Hematopoietic multipotent progenitor cell treated with erythropoietin and hydrocortisone succinate and interleukin-3 and kit ligand, for 17 days (in vitro differentiated cells): Measurements from ENCODE around the gene CSF1.
A peak's percentile ranks its signal among the peaks of the same experiment; 100 is the strongest.
"Not testable (repeated sequence)": the region's sequence is repeated elsewhere in the genome, so short reads cannot be mapped to it uniquely, and the experiment has no call there.

Source experiments
- DNase-seq: peaks from one replicate; pipeline ENCODE4 v3.0.0-alpha.2; 2015; ENCODE audit warnings: low spot score

CSF1 gene, protein sequence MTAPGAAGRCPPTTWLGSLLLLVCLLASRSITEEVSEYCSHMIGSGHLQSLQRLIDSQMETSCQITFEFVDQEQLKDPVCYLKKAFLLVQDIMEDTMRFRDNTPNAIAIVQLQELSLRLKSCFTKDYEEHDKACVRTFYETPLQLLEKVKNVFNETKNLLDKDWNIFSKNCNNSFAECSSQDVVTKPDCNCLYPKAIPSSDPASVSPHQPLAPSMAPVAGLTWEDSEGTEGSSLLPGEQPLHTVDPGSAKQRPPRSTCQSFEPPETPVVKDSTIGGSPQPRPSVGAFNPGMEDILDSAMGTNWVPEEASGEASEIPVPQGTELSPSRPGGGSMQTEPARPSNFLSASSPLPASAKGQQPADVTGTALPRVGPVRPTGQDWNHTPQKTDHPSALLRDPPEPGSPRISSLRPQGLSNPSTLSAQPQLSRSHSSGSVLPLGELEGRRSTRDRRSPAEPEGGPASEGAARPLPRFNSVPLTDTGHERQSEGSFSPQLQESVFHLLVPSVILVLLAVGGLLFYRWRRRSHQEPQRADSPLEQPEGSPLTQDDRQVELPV

GRCh38 chr1:109910123-109910962 lies at the start of gene CSF1:
Gene CSF1 (plus strand): TSS chr1:109910849. CDS start chr1:109911024, 175 bp downstream.
- DNase-seq: peak; percentile 14

DNA sequence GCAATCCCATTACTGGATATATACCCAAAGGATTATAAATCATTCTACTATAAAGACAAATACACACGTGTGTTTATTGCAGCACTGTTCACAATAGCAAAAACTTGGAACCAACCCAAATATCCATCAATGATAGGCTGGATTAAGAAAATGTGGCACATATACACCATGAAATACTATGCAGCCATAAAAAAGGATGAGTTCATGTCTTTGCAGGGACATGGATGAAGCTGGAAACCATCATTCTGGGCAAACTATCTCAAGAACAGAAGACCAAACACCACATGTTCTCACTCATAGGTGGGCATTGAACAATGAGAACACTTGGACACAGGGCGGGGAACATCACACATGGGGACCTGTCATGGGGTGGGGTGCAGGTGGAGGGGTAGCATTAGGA lies 49.0 kb upstream of the CSF1 start:
- DNase-seq: not testable (repeated sequence)

DNA sequence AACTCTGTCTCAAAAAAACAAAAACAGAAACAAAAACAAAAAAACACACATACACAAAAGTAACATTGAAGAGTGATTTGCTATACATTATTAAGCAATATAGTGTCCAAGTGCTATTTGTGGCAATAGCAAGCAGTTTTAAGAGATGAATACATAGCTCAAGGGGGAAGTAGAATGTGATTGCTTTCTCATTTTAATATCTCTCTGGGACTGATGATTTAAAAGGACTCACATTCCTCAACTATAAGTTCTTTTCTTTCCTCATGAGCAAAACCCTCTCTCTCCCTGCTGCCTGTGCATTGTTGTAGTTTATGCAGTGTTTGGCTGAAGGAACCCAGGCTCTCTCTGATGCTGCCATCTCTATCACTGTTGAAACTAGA lies 47.0 kb upstream of the CSF1 start:
- DNase-seq: no peak

DNA sequence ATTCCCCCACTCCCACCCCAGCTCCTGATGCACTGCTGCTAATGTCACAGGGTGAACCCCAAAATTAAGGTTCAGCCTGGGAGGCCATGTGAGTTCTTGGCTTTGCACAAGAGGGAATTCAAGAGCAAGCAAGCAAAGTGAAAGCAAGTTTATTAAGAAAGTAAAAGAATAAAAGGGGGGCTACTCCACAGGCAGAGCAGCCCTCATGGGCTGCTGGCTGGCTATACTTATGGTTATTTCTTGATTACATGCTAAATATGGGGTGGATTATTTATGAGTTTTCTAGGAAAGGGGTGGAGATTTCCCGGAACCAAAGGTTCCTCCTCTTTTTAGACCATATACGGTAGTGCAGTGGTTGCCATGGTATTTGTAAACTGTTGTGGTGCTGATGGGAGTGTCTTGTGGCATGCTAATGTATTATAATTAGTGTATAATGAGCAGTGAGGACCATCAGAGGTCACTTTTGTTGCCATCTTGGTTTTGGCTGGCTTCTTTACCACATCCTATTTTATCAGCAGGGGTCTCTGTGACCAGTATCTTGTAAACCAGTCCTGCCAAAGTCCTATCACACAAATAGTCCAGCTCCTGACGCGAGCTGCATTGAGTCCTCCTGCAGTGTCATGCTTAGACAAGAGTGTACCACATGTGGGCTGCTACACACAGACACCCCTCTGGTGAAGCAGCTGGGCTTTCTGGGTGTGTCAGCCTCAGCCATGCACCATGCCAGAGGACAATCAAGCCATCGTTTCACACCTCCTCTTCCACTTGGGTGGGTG lies 46.4 kb upstream of the CSF1 start:
- DNase-seq: no peak

DNA sequence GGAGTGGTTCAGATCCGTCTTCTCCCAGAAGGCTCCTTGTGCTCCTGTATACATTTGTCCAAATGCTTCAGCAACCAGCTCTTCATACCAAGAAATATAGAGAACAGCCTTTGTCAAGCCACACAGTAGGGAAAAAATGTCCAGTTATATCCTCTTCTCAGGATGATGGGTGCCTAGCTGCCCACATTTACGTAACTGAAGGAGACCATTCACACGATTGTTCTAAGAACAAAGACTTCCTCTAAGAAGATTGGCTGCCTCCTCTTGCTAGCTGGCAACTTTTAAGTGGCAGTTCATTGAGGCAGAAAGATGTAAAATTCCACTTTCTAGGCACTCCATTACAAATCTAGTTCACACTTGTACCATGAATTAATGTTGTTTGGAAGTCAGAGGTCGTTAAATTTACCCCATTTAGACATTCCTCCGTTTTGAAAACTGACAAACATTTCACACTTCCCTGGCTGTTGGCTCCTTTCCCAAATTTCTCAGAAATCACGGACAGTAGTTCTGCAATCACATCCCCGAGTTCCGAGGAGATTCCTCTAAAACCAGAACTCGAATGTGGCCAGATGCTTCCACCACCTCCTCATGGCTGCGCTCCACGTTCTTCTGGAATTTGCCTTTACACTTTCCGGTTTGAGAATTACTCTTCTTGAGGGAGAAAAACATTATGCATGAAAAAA lies 45.6 kb upstream of the CSF1 start:
- DNase-seq: no peak

GRCh38 chr1:109866071-109866470 lies 44.6 kb upstream of the CSF1 start:
- DNase-seq: no peak

- no peak for DNase-seq
Measured at GRCh38 chr1:109873278-109874175, 37.1 kb upstream of the CSF1 start.

GRCh38 chr1:109874445-109874844 lies 36.2 kb upstream of the CSF1 start:
- no peak for DNase-seq

DNA sequence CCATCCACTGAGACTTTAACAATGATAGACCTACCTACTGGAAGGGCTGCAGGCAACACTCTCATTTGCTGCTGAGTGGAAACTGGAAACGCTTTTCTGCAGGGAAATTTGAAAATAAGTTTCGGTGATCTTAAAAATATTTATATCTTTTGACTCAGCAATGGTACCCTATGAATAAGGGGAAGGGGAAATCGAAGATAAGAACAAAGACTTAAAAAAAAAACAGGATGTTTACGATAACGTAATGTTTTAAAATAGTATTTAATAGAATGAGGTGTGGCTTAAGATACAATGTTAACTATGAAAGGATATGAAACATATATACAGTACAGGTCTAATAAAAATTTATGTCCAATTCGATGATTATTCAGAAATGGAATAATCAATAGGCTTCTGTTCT lies 34.8 kb upstream of the CSF1 start:
- no peak for DNase-seq

DNA sequence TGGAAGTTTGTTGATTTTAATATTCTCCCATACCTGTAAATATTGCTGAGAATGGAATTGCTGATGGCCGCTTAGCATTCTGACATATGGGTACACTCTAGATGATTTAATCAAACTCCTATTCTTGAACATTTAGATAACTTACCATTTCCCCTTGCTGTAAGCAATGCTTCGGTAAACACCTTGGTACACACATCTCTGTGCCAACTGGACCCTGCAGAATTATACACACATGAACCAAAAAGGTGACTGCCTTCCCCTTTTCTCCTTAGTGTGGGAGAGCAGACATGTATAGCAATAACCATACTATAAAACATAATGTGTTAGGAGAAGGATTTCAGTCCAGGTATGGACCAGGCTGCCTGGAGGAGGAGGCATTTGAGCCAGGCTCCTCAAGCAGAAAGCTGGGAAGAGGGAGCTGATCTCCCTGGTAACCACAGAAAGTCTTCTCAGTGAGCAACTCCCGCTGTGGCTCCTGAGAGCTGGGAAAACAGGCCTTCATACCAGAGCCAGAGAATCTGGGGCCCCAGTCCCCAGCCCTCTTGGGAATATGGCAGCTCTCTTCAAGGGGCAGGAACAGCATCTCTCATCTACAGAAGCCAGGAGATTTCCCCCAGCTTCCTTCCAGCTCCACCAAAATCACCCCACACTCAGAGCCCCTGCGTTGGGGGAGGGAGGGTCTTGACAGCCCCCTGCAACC lies 33.9 kb upstream of the CSF1 start:
- DNase-seq: no peak

DNA sequence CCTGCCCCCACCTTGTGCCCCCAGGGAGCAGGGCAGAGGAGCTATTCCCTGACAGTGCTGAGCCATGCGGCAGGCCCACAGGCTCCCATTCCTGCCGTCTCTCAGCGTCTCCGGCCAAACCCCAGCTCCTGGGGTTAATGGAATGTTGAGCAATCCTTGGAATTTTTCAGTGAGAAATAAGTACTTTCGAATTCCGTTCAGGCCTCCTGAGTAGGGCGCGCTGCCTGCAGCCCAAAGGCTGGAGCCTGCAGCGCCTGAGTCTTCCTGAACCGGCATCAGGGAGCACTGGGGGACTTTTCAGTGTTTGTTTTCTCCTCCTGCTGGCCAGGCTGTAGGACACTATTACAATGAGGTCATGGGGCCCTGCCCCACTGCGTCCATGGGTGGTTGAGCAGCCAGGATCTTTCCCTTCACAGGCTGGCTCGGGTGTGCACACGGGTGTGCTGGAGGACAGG lies 33.3 kb upstream of the CSF1 start:
- no peak for DNase-seq

DNA sequence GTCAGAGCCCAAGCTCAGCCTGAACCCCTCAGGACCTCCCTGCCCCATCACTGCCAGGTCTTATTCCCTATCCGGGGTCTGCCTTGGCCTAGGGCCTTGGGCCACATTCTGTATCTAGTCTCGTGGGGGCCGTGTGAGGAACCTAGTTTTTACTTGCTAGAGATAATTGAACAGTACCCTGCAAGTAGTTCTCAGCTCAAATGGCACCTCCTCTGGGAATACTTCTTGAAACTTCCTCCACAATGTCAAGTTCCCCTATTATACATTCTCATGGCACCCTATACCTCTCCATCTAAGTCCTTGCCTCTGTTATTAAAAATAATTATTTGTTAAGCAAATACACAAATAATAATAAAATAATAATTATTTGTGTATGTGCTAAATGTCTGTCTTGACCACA lies 32.9 kb upstream of the CSF1 start:
- no peak for DNase-seq

GRCh38 chr1:109878531-109879104 lies 32.0 kb upstream of the CSF1 start:
- no peak for DNase-seq

GRCh38 chr1:109879371-109879770 lies 31.3 kb upstream of the CSF1 start:
- not testable (repeated sequence) for DNase-seq

- DNase-seq: no peak
Measured at GRCh38 chr1:109879881-109880525, 30.6 kb upstream of the CSF1 start.

DNA sequence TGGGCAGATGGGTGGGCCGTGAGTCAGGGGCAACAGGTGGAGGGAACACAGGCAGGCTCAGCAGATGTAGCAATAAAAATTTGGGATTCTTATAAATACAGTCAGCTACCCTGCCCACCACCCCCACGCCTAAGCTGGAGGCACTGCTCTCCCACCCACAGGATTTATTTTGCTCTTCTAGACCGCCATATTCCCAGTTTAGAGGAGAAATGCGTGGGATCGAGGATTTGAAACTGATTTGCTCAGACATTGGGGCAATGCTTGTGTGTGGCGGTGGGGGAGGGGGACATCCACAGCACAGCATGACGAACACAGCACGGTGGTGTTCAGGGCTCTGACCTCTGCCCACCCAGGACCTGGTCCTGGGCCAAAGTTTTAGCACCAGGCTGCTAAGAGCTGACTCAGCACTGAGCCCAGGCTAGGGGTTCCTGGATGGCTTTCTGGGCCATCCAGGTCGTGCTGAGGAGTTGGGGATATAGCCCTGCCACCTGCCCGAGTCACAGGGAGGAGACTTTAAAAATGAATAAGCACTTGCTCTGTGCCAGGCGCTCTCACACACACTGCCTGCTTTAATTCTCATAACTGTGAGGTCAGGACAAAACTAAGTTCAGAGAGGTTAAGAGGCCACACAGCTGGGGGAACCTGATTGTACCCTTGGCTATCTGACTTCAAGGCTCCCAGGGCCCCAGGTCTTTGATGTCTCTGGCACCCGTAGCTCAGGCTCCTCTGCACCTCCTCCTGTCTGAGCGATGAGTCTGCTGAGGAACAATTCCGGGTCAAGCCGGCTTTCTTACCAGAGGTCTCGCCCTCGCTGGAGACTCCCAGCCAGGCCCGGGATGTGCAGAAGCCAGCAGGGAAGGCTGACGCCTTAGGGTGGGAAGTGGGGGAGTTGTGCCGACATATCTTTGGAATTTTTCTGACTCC lies 29.4 kb upstream of the CSF1 start:
- DNase-seq: no peak

- DNase-seq: no peak
Measured at GRCh38 chr1:109881906-109882287, 28.8 kb upstream of the CSF1 start.
